A549 (cell line): ENCODE data around the gene NFYC. TPM values are rescaled to one million over a fixed set of nuclear protein-coding genes. Genes with fewer than 3 reads are reported as not detected.

Experiments
- ATAC-seq, 2 experiments: fragments of 200-7000 bp in 1 of 2; fragments of >200 bp in 1 of 2; cut with Nextera tagmentation in 1 of 2; cut with Tn5 transposase in 1 of 2; 3 replicates each; pipeline versions ENCODE4 v1.8.0 to v1.9.1; 2018 to 2020; ENCODE audit warnings: mild to moderate bottlenecking in 1 of 2, moderate library complexity in 1 of 2
- CTCF ChIA-PET: fragments of 300-600 bp; sonication (Branson Sonifier 250); formaldehyde crosslinking; extraction: SDS; loops from one replicate; lab custom pipeline; 2021; ENCODE audit warnings: antibody characterized with exemption, inconsistent platforms; lab: Yijun Ruan, JAX
- POLR2A ChIA-PET: fragments of 350-600 bp; formaldehyde crosslinking; extraction: SDS; loops from one replicate; lab custom pipeline; 2021; ENCODE audit warnings: antibody characterized with exemption, inconsistent platforms; lab: Yijun Ruan, JAX
- DNase-seq, 2 experiments: peaks; one replicate each; pipeline versions ENCODE4 v3.0.0 to v3.0.0-alpha.2; 2011 to 2016; ENCODE audit warnings: low read depth in 1 of 2, low spot score in 1 of 2
- FAIRE-seq: peaks from 2 replicates; lab custom pipeline; 2011; peaks lifted over from hg19 to GRCh38; lab: Jason Lieb, UNC
- H3K27ac ChIP-seq, 2 experiments: fragments of >200 bp; sonication (Bioruptor Twin); formaldehyde crosslinking; 3 replicates each; pipeline ENCODE4 v1.5.1; 2016 to 2017
- H3K4me1 ChIP-seq: fragments of >200 bp; sonication (Bioruptor Twin); formaldehyde crosslinking; 3 replicates; pipeline ENCODE4 v1.6.1; 2016
- H3K4me2 ChIP-seq: fragments of >200 bp; sonication (Bioruptor Twin); formaldehyde crosslinking; 3 replicates; pipeline ENCODE4 v1.6.1; 2016
- H3K4me3 ChIP-seq: fragments of >200 bp; sonication (Bioruptor Twin); formaldehyde crosslinking; 3 replicates; pipeline ENCODE4 v1.5.1; 2016
- H3K9me3 ChIP-seq: fragments of >200 bp; sonication (Bioruptor Twin); formaldehyde crosslinking; 3 replicates; pipeline ENCODE4 v1.6.1; 2016
- BCL3 ChIP-seq: fragments of >200 bp; sonication (Bioruptor Twin); formaldehyde crosslinking; IDR thresholded peaks from 3 replicates; pipeline ENCODE4 v1.6.1; 2016
- CBX8 ChIP-seq: fragments of 200-600 bp; sonication (generic); IDR thresholded peaks from 2 replicates; pipeline ENCODE4 v1.6.1; 2016
- CEBPB ChIP-seq, 2 experiments: fragments of >200 bp in 1 of 2; sonication (Bioruptor Twin) in 1 of 2; formaldehyde crosslinking in 1 of 2; IDR thresholded peaks; 2 replicates each; pipeline ENCODE4 v1.6.1; 2012 to 2016
- E2F6 ChIP-seq: IDR thresholded peaks from 2 replicates; pipeline ENCODE4 v1.6.1; 2012; ENCODE audit warnings: low read depth, borderline replicate concordance
- EHF ChIP-seq: fragments of 250-450 bp; sonication (Bioruptor Pico); IDR thresholded peaks from 2 replicates; pipeline ENCODE4 v1.5.0; 2020; ENCODE audit warnings: mild to moderate bottlenecking
- EHMT2 ChIP-seq: fragments of 200-600 bp; sonication (generic); IDR thresholded peaks from 2 replicates; pipeline ENCODE4 v1.6.1; 2016; ENCODE audit warnings: antibody characterized with exemption, low read depth, mild to moderate bottlenecking, moderate library complexity
- ESRRA ChIP-seq: fragments of 150-350 bp; IDR thresholded peaks from 2 replicates; pipeline ENCODE4 v1.6.1; 2014; ENCODE audit warnings: mild to moderate bottlenecking, low read length, borderline replicate concordance
- FOSB ChIP-seq: fragments of 250-450 bp; sonication (Bioruptor Pico); IDR thresholded peaks from 2 replicates; pipeline ENCODE4 v1.5.0; 2020; ENCODE audit warnings: mild to moderate bottlenecking, moderate library complexity
- HES2 ChIP-seq: fragments of >200 bp; sonication (Bioruptor Twin); formaldehyde crosslinking; IDR thresholded peaks from 2 replicates; pipeline ENCODE4 v1.6.1; 2016
- HOXA7 ChIP-seq: fragments of 250-450 bp; sonication (Bioruptor Pico); IDR thresholded peaks from 2 replicates; pipeline ENCODE4 v1.5.0; 2020; ENCODE audit warnings: mild to moderate bottlenecking, moderate library complexity
- HOXB5 ChIP-seq: fragments of 250-450 bp; sonication (Bioruptor Pico); IDR thresholded peaks from 2 replicates; pipeline ENCODE4 v1.5.0; 2020; ENCODE audit warnings: mild to moderate bottlenecking, moderate library complexity
- KDM5A ChIP-seq: fragments of 200-600 bp; sonication (generic); IDR thresholded peaks from 2 replicates; pipeline ENCODE4 v1.6.1; 2016; ENCODE audit warnings: antibody characterized with exemption, mild to moderate bottlenecking
- MAX ChIP-seq: IDR thresholded peaks from 2 replicates; pipeline ENCODE4 v1.6.1; 2012
- RCOR1 ChIP-seq: fragments of 150-350 bp; IDR thresholded peaks from 2 replicates; pipeline ENCODE4 v1.6.1; 2014; ENCODE audit warnings: antibody characterized with exemption, low read length, low read depth
- REST ChIP-seq: fragments of 200-600 bp; sonication (generic); IDR thresholded peaks from 2 replicates; pipeline ENCODE4 v1.6.1; 2016; ENCODE audit warnings: antibody characterized with exemption, mild to moderate bottlenecking, moderate library complexity
- RNF2 ChIP-seq: fragments of 200-600 bp; sonication (generic); IDR thresholded peaks from 2 replicates; pipeline ENCODE4 v1.6.1; 2016; ENCODE audit warnings: low read depth, mild to moderate bottlenecking, antibody characterized with exemption, moderate library complexity, borderline replicate concordance
- TFCP2L1 ChIP-seq: fragments of 250-450 bp; sonication (Bioruptor Pico); IDR thresholded peaks from 2 replicates; pipeline ENCODE4 v1.5.0; 2021; ENCODE audit warnings: mild to moderate bottlenecking
- TP53 ChIP-seq: fragments of 250-450 bp; sonication (Bioruptor Pico); IDR thresholded peaks from 2 replicates; pipeline ENCODE4 v1.5.0; 2021; ENCODE audit warnings: mild to moderate bottlenecking, moderate library complexity
- WGBS: methylation state at CpG from one replicate; pipeline ENCODE4 v1.1.6; 2017; ENCODE audit errors: missing lambda C conversion rate; 5-methylcytosine and 5-hydroxymethylcytosine counted together
- polyA plus RNA-seq, 4 experiments: library from polyadenylated mRNA; depleted of rRNA in 3 of 4; stranded (reverse); fragments of >200 nt; fragmentation: RNase III in 1 of 4; extraction: RNeasy Plus Mini Kit Qiagen cat#74134 plus additional on column Dnase treatment in 1 of 4; gene quantifications; 2 replicates in 3 of 4; 3 replicates in 1 of 4; pipeline ENCODE4 v1.2.3, GENCODE V29; 2011 to 2017

The NFYC gene
- polyA plus RNA-seq, 2 of the 4 experiments (the other 2 are of a cell fraction), result 35.1 to 43.4 TPM

GRCh38 chr1:40740997-40741736 lies 49.7 kb downstream of the NFYC start:
- DNase-seq, result no peak
- ChIA-PET POLR2A (no interaction called here), CTCF (interaction anchor here (0.6 to 1.4 kb wide), 5 partner anchors 8 to 34 kb away, joined by 3 to 4 read pairs (median 3); no protein-coding TSS in a partner anchor)
- H3K4me2 ChIP-seq, result no peak overlapping the region
- no peaks in the 10 kb centered on the region for H3K9me3 ChIP-seq
- peaks cover 19% of the 10 kb centered on the region for H3K4me1 ChIP-seq
- ATAC-seq, result no peak
- FAIRE-seq, result no peak
- WGBS, result 94% methylated on average over 7 of the region's 7 CpGs
- TF ChIP-seq HOXB5 (CRISPR knock-in tag) (no peak), TFCP2L1 (CRISPR knock-in tag) (no peak), EHF (CRISPR knock-in tag) (no peak), KDM5A (no peak)
- H3K4me3 ChIP-seq, result no peak overlapping the region
- no peak overlapping the region for H3K27ac ChIP-seq

- no peak for ATAC-seq
- Histone ChIP-seq H3K27ac (no peak overlapping the region), H3K4me2 (no peak overlapping the region), H3K4me1 (peaks cover 18% of the 10 kb centered on the region), H3K4me3 (no peak overlapping the region), H3K9me3 (no peaks in the 10 kb centered on the region)
- no peak for DNase-seq
- ChIA-PET CTCF (interaction anchor here (1.1 to 1.3 kb wide), 2 partner anchors 10 to 33 kb away, joined by 3 to 4 read pairs; no protein-coding TSS in a partner anchor), POLR2A (no interaction called here)
- no peak for TF ChIP-seq RNF2
- TF ChIP-seq ESRRA, result no peak
- no peak for TF ChIP-seq EHMT2
- no peak for TF ChIP-seq CBX8
- TF ChIP-seq TFCP2L1 (CRISPR knock-in tag), result no peak
- no peak for TF ChIP-seq HES2
- TF ChIP-seq REST, result no peak
- TF ChIP-seq MAX, result no peak
- no peak for TF ChIP-seq KDM5A
- no peak for TF ChIP-seq HOXA7 (CRISPR knock-in tag)
- TF ChIP-seq E2F6, result no peak
- TF ChIP-seq BCL3, result no peak
- TF ChIP-seq CEBPB (IDR thresholded peaks at IDR 0.05), result no peak
- TF ChIP-seq TP53 (CRISPR knock-in tag), result no peak
- no peak for TF ChIP-seq FOSB (CRISPR knock-in tag)
- no peak for TF ChIP-seq RCOR1
- 94% methylated on average over 3 of the region's 3 CpGs for WGBS
- no peak for FAIRE-seq
Observed at GRCh38 chr1:40742363-40743061, 51.0 kb downstream of the NFYC start.
